OCI-LY1 (cell line): Measurements from ENCODE around the gene MPV17L2.

ENCODE experiments used
- CTCF ChIP-seq: fragments of 200-600 bp; sonication (generic), shearing (Covaris generic); IDR thresholded peaks from 2 replicates; pipeline ENCODE4 v1.5.1; 2017; ENCODE audit warnings: mild to moderate bottlenecking, antibody characterized with exemption, low read length, moderate library complexity, mixed read lengths
- EZH2 ChIP-seq: fragments of 200-600 bp; sonication (generic), shearing (Covaris generic); IDR thresholded peaks from 2 replicates; pipeline ENCODE4 v1.8.0; 2017; ENCODE audit warnings: borderline replicate concordance, mixed run types, mild to moderate bottlenecking, antibody characterized with exemption, low read length, moderate library complexity, mixed read lengths

GRCh38 chr19:18203408-18203862 lies 10.4 kb downstream of the MPV17L2 start:
- no peak for TF ChIP-seq CTCF
- no peak for TF ChIP-seq EZH2
